Activated B cell treated with CpG ODN at 0.5 μM for 24 hours (primary cell): ENCODE data around the gene APP. TPM values are rescaled to one million over a fixed set of nuclear protein-coding genes. Genes with fewer than 3 reads are reported as not detected.

Experiments
- ATAC-seq: fragments of 200-7000 bp; cut with Tn5 transposase; one replicate; pipeline ENCODE4 v1.10.0; 2021; ENCODE audit warnings: low read depth, mild to moderate bottlenecking, moderate library complexity
- CTCF ChIA-PET: fragments of 350-600 bp; sonication (Branson Sonifier 250); formaldehyde crosslinking; loops from one replicate; lab custom pipeline; 2021; ENCODE audit warnings: antibody characterized with exemption; lab: Charles Lee
- POLR2A ChIA-PET: fragments of 350-600 bp; sonication (Branson Sonifier 250); formaldehyde crosslinking; loops from one replicate; lab custom pipeline; 2021; ENCODE audit warnings: antibody characterized with exemption; lab: Charles Lee
- DNase-seq: peaks from one replicate; pipeline ENCODE4 v3.0.0; 2022
- H3K27ac Mint-ChIP-seq: one replicate; pipeline ENCODE4 v1.8.0; 2020; ENCODE audit warnings: mixed read lengths
- H3K27me3 Mint-ChIP-seq: one replicate; pipeline ENCODE4 v1.8.0; 2021; ENCODE audit warnings: mixed read lengths
- H3K36me3 Mint-ChIP-seq: one replicate; pipeline ENCODE4 v1.8.0; 2021; ENCODE audit warnings: low read depth, mixed read lengths
- H3K4me1 Mint-ChIP-seq: one replicate; pipeline ENCODE4 v1.8.0; 2021; ENCODE audit warnings: mixed read lengths
- H3K4me3 Mint-ChIP-seq: one replicate; pipeline ENCODE4 v1.8.0; 2020; ENCODE audit warnings: mild to moderate bottlenecking, mixed read lengths
- H3K9me3 Mint-ChIP-seq: one replicate; pipeline ENCODE4 v1.8.0; 2020; ENCODE audit warnings: mixed read lengths
- intact Hi-C: fragments of 100-400 bp; cut with micrococcal nuclease; formaldehyde crosslinking; loops from one replicate; pipeline ENCODE4 v1.15.1; 2024
- total RNA-seq: library from RNA; stranded (reverse); gene quantifications from 2 replicates; pipeline ENCODE4 v1.2.3, GENCODE V29; 2022
- TF ChIP-seq, protein P1 (sequence below): fragments of 200-600 bp; IDR thresholded peaks from one replicate; pipeline ENCODE4 v1.8.0; 2022; ENCODE audit warnings: antibody characterized with exemption, mild to moderate bottlenecking

The APP gene
- total RNA-seq, 1 donor from 2014 or later, result 32.1 TPM

DNA sequence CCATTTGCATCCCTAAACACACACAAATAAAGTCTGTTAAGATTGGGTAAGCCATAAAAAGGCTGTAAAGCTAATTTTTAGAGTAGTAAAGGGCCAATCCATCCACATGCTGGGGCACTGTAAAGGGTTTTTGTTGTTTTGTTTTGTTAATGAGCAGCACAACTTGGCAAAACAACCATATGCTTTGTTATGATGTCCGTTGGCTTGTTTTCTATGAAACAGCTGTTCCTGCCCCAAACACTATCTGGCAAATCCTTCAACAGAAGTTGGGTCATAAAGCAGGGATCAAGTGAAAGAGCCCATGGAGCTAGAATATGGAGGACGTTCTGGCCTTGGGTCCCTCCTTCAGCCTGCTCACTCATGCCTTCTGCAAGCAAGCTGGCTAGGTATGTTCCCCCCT lies 183.6 kb downstream of the APP start:
- intact Hi-C loops, result no loop called here
- no peak overlapping the region for H3K4me3 Mint-ChIP-seq
- no peaks in the 10 kb centered on the region for H3K4me1 Mint-ChIP-seq
- no peak overlapping the region for H3K27ac Mint-ChIP-seq
- DNase-seq, result no peak
- POLR2A ChIA-PET, result no interaction called here
- CTCF ChIA-PET, result interaction anchor here (0.8 kb wide), 1 partner anchor 19 kb away, joined by 4 read pairs; no protein-coding TSS in a partner anchor
- no peak for ATAC-seq
- no peaks in the 10 kb centered on the region for H3K9me3 Mint-ChIP-seq
- peaks cover 8% of the 10 kb centered on the region for H3K36me3 Mint-ChIP-seq
- no peaks in the 10 kb centered on the region for H3K27me3 Mint-ChIP-seq
- TF ChIP-seq, protein P1, sequence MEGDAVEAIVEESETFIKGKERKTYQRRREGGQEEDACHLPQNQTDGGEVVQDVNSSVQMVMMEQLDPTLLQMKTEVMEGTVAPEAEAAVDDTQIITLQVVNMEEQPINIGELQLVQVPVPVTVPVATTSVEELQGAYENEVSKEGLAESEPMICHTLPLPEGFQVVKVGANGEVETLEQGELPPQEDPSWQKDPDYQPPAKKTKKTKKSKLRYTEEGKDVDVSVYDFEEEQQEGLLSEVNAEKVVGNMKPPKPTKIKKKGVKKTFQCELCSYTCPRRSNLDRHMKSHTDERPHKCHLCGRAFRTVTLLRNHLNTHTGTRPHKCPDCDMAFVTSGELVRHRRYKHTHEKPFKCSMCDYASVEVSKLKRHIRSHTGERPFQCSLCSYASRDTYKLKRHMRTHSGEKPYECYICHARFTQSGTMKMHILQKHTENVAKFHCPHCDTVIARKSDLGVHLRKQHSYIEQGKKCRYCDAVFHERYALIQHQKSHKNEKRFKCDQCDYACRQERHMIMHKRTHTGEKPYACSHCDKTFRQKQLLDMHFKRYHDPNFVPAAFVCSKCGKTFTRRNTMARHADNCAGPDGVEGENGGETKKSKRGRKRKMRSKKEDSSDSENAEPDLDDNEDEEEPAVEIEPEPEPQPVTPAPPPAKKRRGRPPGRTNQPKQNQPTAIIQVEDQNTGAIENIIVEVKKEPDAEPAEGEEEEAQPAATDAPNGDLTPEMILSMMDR, result no peak

DNA sequence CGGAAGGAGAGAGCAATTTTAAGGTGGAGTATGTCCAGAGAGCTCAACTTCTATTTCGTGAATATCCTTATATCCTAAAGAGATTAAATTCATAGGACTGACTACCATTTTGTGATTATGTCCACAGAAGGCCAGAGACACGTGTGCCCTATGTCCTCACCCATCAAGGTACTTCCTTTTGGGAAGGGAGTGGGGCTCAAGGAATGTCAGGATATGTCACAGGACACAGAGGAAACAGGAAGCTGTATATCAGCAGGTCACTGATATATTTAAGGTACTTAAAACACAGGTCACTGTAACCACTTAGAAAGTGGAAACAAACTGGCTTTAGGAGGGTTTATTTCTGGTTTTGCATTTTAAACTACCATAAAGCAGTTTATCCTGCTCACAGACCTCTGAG lies 184.6 kb downstream of the APP start:
- ATAC-seq, result no peak
- Mint-ChIP-seq H3K9me3 (no peaks in the 10 kb centered on the region), H3K36me3 (peaks cover 16% of the 10 kb centered on the region), H3K4me1 (no peaks in the 10 kb centered on the region), H3K27me3 (no peaks in the 10 kb centered on the region), H3K27ac (no peak overlapping the region), H3K4me3 (no peak overlapping the region)
- CTCF ChIA-PET, result no interaction called here
- TF ChIP-seq, protein P1, result no peak
- POLR2A ChIA-PET, result no interaction called here
- intact Hi-C loops, result no loop called here
- no peak for DNase-seq

DNA sequence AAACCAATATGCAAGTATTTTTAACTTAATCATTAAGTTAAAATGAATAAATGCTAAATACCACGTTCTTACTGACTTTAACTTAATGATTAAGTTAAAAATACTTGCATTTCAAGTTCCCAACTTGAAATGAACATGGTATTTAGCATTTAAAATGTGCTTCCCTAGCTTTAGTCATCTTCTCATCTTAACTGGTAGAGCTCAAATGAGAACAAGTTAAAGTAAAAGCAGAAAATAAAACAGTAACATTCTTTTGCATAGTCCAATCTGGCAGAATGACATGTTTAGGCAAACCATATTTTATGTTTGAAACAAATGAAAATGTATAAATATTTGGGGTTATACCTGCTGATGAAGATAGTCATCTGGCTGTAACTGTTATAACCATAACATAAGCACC lies 186.0 kb downstream of the APP start:
- Mint-ChIP-seq H3K27me3 (no peaks in the 10 kb centered on the region), H3K9me3 (no peaks in the 10 kb centered on the region), H3K36me3 (peaks cover 25% of the 10 kb centered on the region), H3K4me3 (no peak overlapping the region), H3K27ac (no peak overlapping the region), H3K4me1 (no peaks in the 10 kb centered on the region)
- ChIA-PET CTCF (no interaction called here), POLR2A (interaction anchor here (0.6 kb wide), 1 partner anchor 81 kb away, joined by 4 read pairs; no protein-coding TSS in a partner anchor)
- no peak for ATAC-seq
- DNase-seq, result no peak
- intact Hi-C loops, result no loop called here
- TF ChIP-seq, protein P1, result no peak

DNA sequence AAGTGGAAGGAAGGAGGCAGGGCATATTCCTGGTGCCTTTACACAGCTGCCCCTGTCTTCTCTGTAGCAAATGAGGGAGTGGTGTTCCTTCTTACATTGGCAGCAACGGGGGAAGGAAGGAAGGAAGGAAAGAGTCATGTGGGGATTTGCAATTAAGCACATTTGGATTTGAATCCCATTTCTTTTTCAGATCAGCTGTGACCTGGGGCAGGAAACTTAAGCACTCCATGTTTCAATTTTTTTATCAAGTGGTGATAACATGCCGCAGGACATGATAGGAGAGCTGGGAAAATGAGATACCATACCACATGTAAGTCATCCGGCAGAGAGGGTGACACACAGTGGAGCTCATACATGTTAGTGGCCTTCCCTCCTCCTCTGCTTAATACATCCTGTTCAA lies 186.8 kb downstream of the APP start:
- ATAC-seq (no peak), DNase-seq (no peak)
- Mint-ChIP-seq H3K27me3 (no peaks in the 10 kb centered on the region), H3K27ac (no peak overlapping the region), H3K36me3 (peaks cover 26% of the 10 kb centered on the region), H3K4me1 (no peaks in the 10 kb centered on the region), H3K4me3 (no peak overlapping the region), H3K9me3 (no peaks in the 10 kb centered on the region)
- intact Hi-C loops, result no loop called here
- ChIA-PET CTCF (no interaction called here), POLR2A (interaction anchor here (0.6 kb wide), 1 partner anchor 80 kb away, joined by 4 read pairs; no protein-coding TSS in a partner anchor)
- TF ChIP-seq, protein P1, result no peak

DNA sequence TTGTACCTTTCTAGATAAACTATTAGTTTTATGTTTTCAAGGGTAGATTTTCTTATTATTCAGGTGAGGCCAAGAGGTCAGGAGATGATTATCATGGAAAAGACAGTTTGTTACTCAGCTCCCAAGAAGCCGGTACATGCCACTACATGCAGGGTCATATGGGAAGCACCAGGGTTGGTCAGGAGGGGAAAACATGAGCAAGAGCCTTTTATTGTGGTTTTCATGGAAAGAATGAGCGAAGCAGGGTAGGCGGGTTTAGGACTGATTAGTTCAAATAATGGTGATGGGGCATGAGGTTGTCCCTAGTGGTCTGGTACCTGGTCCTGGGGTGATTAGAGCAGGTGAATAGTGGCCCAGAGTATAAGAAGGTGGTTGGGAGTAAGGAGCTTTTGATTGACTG lies 189.9 kb downstream of the APP start:
- POLR2A ChIA-PET, result no interaction called here
- ATAC-seq, result no peak
- Mint-ChIP-seq H3K4me1 (no peaks in the 10 kb centered on the region), H3K4me3 (no peak overlapping the region), H3K9me3 (no peaks in the 10 kb centered on the region), H3K27ac (no peak overlapping the region), H3K36me3 (peaks cover 35% of the 10 kb centered on the region), H3K27me3 (no peaks in the 10 kb centered on the region)
- intact Hi-C loops, result no loop called here
- CTCF ChIA-PET, result no interaction called here
- TF ChIP-seq, protein P1, result no peak
- DNase-seq, result no peak
